ENCODE measurements around the gene MAP7.

GRCh38 chr6:136547871-136548270 is 2.4 kb downstream of the MAP7 start:
- no peak for TF ChIP-seq EZH2 (IDR thresholded peaks at IDR 0.05; ENCODE audit: borderline replicate concordance, low read depth, low read length, severe bottlenecking)
- TF ChIP-seq POLR2A (IDR thresholded peaks at IDR 0.05; ENCODE audit: low read depth, low read length), result no peak
- TF ChIP-seq, protein P1, sequence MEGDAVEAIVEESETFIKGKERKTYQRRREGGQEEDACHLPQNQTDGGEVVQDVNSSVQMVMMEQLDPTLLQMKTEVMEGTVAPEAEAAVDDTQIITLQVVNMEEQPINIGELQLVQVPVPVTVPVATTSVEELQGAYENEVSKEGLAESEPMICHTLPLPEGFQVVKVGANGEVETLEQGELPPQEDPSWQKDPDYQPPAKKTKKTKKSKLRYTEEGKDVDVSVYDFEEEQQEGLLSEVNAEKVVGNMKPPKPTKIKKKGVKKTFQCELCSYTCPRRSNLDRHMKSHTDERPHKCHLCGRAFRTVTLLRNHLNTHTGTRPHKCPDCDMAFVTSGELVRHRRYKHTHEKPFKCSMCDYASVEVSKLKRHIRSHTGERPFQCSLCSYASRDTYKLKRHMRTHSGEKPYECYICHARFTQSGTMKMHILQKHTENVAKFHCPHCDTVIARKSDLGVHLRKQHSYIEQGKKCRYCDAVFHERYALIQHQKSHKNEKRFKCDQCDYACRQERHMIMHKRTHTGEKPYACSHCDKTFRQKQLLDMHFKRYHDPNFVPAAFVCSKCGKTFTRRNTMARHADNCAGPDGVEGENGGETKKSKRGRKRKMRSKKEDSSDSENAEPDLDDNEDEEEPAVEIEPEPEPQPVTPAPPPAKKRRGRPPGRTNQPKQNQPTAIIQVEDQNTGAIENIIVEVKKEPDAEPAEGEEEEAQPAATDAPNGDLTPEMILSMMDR (IDR thresholded peaks at IDR 0.05; ENCODE audit: extremely low read depth in 1 of 2, insufficient read depth in 1 of 2, low read depth in 1 of 2, low read length in 2 of 2), result no peak
- TF ChIP-seq JUN (IDR thresholded peaks at IDR 0.05; ENCODE audit: borderline replicate concordance, insufficient read depth, insufficient read length, low read depth), result no peak
- TF ChIP-seq FOS (IDR thresholded peaks at IDR 0.05; ENCODE audit: borderline replicate concordance, insufficient read depth, low read length), result no peak
- TF ChIP-seq, protein P2, sequence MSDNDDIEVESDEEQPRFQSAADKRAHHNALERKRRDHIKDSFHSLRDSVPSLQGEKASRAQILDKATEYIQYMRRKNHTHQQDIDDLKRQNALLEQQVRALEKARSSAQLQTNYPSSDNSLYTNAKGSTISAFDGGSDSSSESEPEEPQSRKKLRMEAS (IDR thresholded peaks at IDR 0.05; ENCODE audit: insufficient read depth, insufficient read length), result no peak
